ENCODE results near the gene PCDHGC5.

- TF ChIP-seq CTCF (conservative IDR thresholded peaks at IDR 0.05; ENCODE audit: low read length) (no peak), EZH2phosphoT487 (IDR thresholded peaks at IDR 0.05; ENCODE audit: borderline replicate concordance, low read depth, low read length) (no peak)
Measured at GRCh38 chr5:141503681-141504080, 14.8 kb downstream of the PCDHGC5 start.

All from OCI-LY7 (cell line).